ENCODE measurements around the gene BSG. TPM values are rescaled to one million over a fixed set of nuclear protein-coding genes. Genes with fewer than 3 reads are reported as not detected.
A peak's percentile ranks its signal among the peaks of the same experiment; 100 is the strongest.
"Not testable (repeated sequence)": the region's sequence is repeated elsewhere in the genome, so short reads cannot be mapped to it uniquely, and the experiment has no call there.

Gene BSG
- total RNA-seq, 2 donors from 2014 or later: 170 to 194 TPM

GRCh38 chr19:618247-618619 is 45.8 kb downstream of the BSG start:
- no peak overlapping the region for H3K27ac Mint-ChIP-seq
- DNase-seq (ENCODE audit: low spot score in 2 of 2): no peak
- no peaks in the 10 kb centered on the region for H3K9me3 Mint-ChIP-seq
- ATAC-seq: no peak
- H3K36me3 Mint-ChIP-seq: peaks cover 6 to 8% of the 10 kb centered on the region in 2 donors

DNA sequence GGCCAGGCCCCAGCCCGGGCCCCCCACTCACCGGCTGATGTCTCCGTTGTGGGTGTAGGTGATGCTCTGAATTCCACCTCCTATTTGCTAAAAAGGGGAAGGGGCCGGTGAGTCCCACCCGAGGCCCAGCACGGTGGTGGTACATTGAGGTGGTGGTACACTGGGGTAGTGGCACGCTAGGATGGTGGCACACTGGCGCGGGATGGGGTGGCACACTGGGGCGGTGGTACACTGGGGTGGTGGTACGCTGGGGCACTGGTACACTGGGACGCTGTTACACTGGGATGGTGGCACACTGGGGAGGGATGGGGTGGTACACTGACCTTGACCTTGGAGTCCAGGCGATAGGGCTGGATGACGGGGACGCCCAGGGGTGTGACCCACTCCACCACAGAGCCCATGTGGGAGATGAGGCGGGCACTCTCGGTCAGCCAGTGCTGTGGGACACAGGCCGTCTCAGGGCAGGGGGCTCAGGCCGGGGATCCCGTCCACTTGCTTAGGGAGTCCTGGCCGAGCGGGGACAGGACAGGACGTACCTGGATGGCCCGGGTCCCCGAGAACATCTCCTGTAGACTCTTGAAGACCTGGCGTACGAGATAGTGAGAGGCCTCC is 46.4 kb downstream of the BSG start:
- no peak for DNase-seq (ENCODE audit: low spot score in 2 of 2)
- no peak overlapping the region for H3K27ac Mint-ChIP-seq
- peaks cover 6 to 8% of the 10 kb centered on the region in 2 donors for H3K36me3 Mint-ChIP-seq
- H3K9me3 Mint-ChIP-seq: no peaks in the 10 kb centered on the region
- ATAC-seq: no peak

- Mint-ChIP-seq H3K27ac (no peak overlapping the region), H3K9me3 (no peaks in the 10 kb centered on the region), H3K36me3 (peaks cover 3 to 8% of the 10 kb centered on the region in 2 donors)
- ATAC-seq: no peak
- DNase-seq (ENCODE audit: low spot score in 2 of 2): no peak
Observed at GRCh38 chr19:619286-620002, 47.0 kb downstream of the BSG start.

- Mint-ChIP-seq H3K27ac (no peak overlapping the region), H3K36me3 (peaks cover 0 to 9% of the 10 kb centered on the region in 2 donors), H3K9me3 (no peaks in the 10 kb centered on the region)
- ATAC-seq (no peak), DNase-seq (ENCODE audit: low spot score in 2 of 2) (no peak)
Observed at GRCh38 chr19:620166-620862, 47.9 kb downstream of the BSG start.

GRCh38 chr19:621191-621590 is 48.8 kb downstream of the BSG start:
- H3K27ac Mint-ChIP-seq; ATAC-seq; H3K9me3 Mint-ChIP-seq; DNase-seq (ENCODE audit: low spot score in 2 of 2); H3K36me3 Mint-ChIP-seq: not testable (repeated sequence)

DNA sequence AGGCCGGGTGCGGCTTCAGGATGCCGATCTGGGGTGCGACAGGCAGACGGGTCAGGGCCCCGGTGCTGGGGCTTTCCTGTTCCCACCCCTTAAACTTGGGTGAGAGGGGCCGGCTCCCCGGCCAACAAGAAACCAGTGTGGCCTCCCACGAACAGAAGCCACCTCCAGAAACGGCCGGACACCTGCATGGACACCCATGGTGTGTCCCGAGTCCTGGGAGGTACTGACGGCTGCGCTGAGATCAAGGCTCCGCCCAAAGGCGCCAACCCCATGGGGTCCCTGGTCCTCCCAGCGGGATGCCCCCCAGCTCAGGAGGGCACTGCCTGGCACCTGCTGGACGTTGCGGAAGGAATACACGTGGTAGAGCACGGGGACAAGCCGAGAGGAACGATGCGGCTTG is 49.4 kb downstream of the BSG start:
- Mint-ChIP-seq H3K27ac (no peak overlapping the region), H3K36me3 (peaks cover 0 to 9% of the 10 kb centered on the region in 2 donors), H3K9me3 (no peaks in the 10 kb centered on the region)
- ATAC-seq (no peak), DNase-seq (ENCODE audit: low spot score in 2 of 2) (no peak)

GRCh38 chr19:622666-623065 is 50.3 kb downstream of the BSG start:
- Mint-ChIP-seq H3K27ac (no peak overlapping the region), H3K9me3 (no peaks in the 10 kb centered on the region), H3K36me3 (peaks cover 0 to 9% of the 10 kb centered on the region in 2 donors)
- DNase-seq (ENCODE audit: low spot score in 2 of 2) (no peak), ATAC-seq (no peak)

- peaks cover 0 to 9% of the 10 kb centered on the region in 2 donors for H3K36me3 Mint-ChIP-seq
- ATAC-seq: no peak
Observed at GRCh38 chr19:623175-623916, 51.0 kb downstream of the BSG start.

GRCh38 chr19:623974-624373 is 51.6 kb downstream of the BSG start:
- ATAC-seq: no peak
- H3K27ac Mint-ChIP-seq: no peak overlapping the region
- H3K9me3 Mint-ChIP-seq: no peaks in the 10 kb centered on the region
- peaks cover 5 to 9% of the 10 kb centered on the region in 2 donors for H3K36me3 Mint-ChIP-seq
- no peak for DNase-seq (ENCODE audit: low spot score in 2 of 2)

More at GRCh38 chr19:623175-623916, 51.0 kb downstream of the BSG start:
- DNase-seq (ENCODE audit: low spot score in 2 of 2): no peak
- H3K27ac Mint-ChIP-seq: no peak overlapping the region
- no peaks in the 10 kb centered on the region for H3K9me3 Mint-ChIP-seq

DNA sequence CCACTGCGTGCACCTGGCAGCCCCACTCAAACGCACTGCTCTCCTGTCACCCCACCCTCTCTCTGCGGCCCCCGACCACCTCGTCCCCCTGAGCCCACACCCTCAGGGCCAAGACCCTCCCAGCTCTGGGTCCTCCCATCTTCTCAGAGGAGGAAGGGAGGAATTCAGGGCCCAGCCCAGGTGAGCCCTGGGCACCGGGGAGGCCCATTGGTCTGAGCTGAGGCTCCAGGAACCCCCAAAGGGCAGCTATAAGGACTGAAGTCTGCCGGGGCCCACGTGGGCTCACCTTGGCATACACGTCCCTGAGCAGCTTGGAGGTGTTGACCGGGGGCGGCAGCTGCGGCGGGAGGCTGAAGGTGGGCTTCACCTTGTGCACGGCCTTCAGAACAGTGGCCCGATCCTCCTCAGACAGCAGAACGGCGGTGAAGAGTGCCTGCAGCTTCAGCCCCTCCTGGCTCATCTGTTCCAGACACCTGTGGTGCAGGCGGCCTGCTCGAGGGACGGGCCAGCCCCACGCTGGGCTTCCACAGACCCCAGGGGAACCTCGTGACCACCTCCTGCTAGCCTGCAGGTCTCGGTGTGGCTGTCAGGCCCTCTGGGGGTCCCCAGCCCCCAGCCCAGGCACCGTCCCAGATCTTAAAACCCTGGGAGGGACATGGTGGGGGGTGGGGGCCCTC is 52.2 kb downstream of the BSG start:
- peaks cover 8 to 10% of the 10 kb centered on the region in 2 donors for H3K36me3 Mint-ChIP-seq
- no peaks in the 10 kb centered on the region for H3K9me3 Mint-ChIP-seq
- H3K27ac Mint-ChIP-seq: no peak overlapping the region
- ATAC-seq (no peak), DNase-seq (ENCODE audit: low spot score in 2 of 2) (no peak)

GRCh38 chr19:625257-625656 is 52.9 kb downstream of the BSG start:
- ATAC-seq (no peak), DNase-seq (ENCODE audit: low spot score in 2 of 2) (no peak)
- Mint-ChIP-seq H3K36me3 (peaks cover 8 to 10% of the 10 kb centered on the region in 2 donors), H3K9me3 (no peaks in the 10 kb centered on the region), H3K27ac (no peak overlapping the region)

- not testable (repeated sequence) for DNase-seq (ENCODE audit: low spot score in 2 of 2); H3K9me3 Mint-ChIP-seq; H3K36me3 Mint-ChIP-seq; ATAC-seq; H3K27ac Mint-ChIP-seq
Observed at GRCh38 chr19:626566-626965, 54.2 kb downstream of the BSG start.

DNA sequence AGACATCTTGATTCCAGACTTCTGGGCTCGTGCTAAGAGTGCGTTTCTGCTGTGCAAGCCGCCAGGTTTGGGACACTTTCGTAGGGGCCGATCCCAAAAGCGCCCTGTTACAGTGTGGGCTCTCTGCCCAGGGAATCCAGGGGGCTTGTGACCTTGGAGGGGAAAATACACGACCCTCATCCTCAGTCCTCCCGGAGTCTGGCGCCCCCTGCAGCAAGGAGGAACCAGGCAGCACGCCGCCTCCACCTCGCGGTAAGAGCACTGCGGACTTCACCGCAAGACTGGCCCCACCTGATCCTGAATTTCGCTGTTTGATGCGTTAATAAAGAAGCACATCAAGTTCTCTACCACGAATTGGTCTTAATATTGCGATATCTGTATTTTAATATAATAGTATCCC is 55.8 kb downstream of the BSG start:
- DNase-seq (ENCODE audit: low spot score in 2 of 2) (peak in 1 of 2 donors; percentile 40), ATAC-seq (no peak)
- Mint-ChIP-seq H3K27ac (no peak overlapping the region), H3K36me3 (peaks cover 8 to 17% of the 10 kb centered on the region in 2 donors), H3K9me3 (no peaks in the 10 kb centered on the region)

DNA sequence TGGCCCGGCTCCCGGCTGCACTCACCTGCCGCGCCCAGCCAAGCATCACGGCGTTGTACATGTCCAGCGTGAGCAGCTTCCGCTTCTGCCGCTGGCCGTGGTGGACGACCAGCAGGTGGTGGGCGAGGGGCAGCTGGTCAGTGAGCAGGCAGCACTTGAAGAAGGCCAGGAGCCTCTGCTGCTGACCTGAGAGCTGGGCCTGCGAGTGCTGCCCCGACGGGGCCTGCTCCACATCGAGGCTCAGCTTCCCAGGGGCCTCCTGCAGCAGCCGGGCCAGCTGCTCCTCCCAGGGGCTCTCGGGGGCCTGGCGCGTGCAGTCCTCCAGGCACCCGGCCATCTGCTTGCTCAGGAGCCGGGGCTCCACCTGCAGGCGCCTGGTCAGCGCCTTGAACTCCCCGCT is 57.1 kb downstream of the BSG start:
- peaks cover 8 to 17% of the 10 kb centered on the region in 2 donors for H3K36me3 Mint-ChIP-seq
- not testable (repeated sequence) for ATAC-seq; H3K9me3 Mint-ChIP-seq; DNase-seq (ENCODE audit: low spot score in 2 of 2); H3K27ac Mint-ChIP-seq

DNA sequence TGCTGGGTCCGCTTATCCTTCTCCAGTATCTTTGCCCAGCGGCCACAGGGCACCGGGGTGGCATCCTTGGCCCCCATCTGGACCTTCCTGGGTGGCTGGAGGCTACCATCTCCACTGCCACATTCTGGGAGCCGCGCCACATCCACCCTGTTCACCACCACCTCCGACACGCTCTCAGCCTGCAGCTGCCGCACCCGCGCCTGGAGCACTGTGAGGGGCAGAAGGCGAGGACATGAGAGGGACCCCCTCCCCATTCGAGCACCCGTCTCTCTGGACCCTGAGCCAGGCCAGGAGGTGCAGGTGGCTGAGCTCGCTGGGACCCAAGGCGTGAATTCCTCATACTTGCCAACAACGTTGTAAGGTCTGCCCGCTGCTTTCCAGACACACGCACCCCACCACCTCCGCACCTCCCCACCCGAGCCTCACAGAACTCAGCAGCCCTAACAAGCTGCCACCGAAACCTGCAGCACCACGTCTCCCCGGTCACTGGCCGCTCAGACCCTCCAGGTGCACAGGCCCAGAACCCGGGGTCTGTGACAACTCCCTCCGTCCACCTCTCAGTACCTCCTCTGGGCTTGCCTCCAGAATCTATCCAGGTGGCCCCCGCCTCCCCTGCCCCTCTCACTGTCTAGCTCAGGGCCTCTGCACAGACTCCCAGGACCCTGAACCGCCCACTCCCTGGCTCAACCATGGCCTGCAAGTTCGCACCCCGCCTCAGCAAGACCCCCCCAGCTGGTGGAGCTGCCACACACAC is 57.7 kb downstream of the BSG start:
- ATAC-seq: no peak
- DNase-seq (ENCODE audit: low spot score in 2 of 2): no peak
- peaks cover 8 to 17% of the 10 kb centered on the region in 2 donors for H3K36me3 Mint-ChIP-seq
- H3K9me3 Mint-ChIP-seq: no peaks in the 10 kb centered on the region
- H3K27ac Mint-ChIP-seq: no peak overlapping the region

DNA sequence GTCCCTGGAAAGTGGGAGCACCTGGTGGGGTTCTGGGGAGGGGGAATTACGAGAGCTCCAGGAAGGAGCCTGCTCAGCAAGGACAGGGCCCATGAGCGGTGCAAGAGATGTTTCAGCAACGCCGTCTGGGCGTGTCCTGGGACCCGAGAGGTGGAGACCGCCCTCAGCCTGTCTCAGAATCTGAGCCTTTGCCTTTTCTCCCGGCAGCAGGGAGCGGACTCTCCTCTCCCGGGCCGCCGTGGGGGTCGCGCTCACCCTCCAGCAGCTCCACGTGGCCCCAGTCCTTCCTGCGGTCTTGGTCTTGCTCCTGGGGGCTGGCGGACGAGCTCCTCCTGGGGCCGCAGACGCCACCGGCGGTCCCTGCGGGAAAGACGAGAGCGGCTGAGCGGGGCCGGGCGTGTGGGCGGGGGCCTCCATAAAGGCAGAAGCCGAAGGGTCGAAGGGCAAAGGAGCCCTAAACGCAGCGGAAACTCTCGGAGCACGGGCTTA is 60.2 kb downstream of the BSG start:
- ATAC-seq: peak; percentile 26 to 46

More for the DNA sequence above, 60.2 kb downstream of the BSG start:
- peaks cover 8 to 13% of the 10 kb centered on the region in 2 donors for H3K36me3 Mint-ChIP-seq
- H3K27ac Mint-ChIP-seq: peak overlapping the region; percentile 89 to 97
- peak; percentile 50 to 70 for DNase-seq (ENCODE audit: low spot score in 2 of 2)
- H3K9me3 Mint-ChIP-seq: no peaks in the 10 kb centered on the region
